SK-N-SH treated with all-trans-retinoic acid at 6 μM for 48 hours (cell line): ENCODE measurements around the gene PLEKHN1.

Source experiments
- ARNTL ChIP-seq: fragments of 450-650 bp; formaldehyde crosslinking; IDR thresholded peaks from 2 replicates; pipeline ENCODE4 v1.5.0; 2020; ENCODE audit warnings: low read depth, mild to moderate bottlenecking, moderate library complexity, borderline replicate concordance
- CSDC2 ChIP-seq: fragments of 250-450 bp; sonication (Bioruptor Pico); IDR thresholded peaks from 2 replicates; pipeline ENCODE4 v1.5.0; 2020; ENCODE audit warnings: mild to moderate bottlenecking, moderate library complexity
- GLIS3 ChIP-seq: fragments of 250-450 bp; sonication (Bioruptor Pico); IDR thresholded peaks from 2 replicates; pipeline ENCODE4 v1.5.0; 2020; ENCODE audit warnings: mild to moderate bottlenecking, moderate library complexity
- OSR1 ChIP-seq: fragments of 250-450 bp; sonication (Bioruptor Pico); IDR thresholded peaks from 2 replicates; pipeline ENCODE4 v1.8.0; 2022; ENCODE audit warnings: moderate library complexity, mild to moderate bottlenecking, inconsistent platforms
- RARB ChIP-seq: fragments of 250-450 bp; sonication (Bioruptor Pico); IDR thresholded peaks from 2 replicates; pipeline ENCODE4 v1.8.0; 2021; ENCODE audit warnings: mild to moderate bottlenecking, moderate library complexity
- TCF4 ChIP-seq: fragments of 250-450 bp; sonication (Bioruptor Pico); IDR thresholded peaks from 2 replicates; pipeline ENCODE4 v1.8.0; 2021; ENCODE audit warnings: mild to moderate bottlenecking, moderate library complexity, borderline replicate concordance
- ZC3H10 ChIP-seq: fragments of 250-450 bp; sonication (Bioruptor Pico); IDR thresholded peaks from 2 replicates; pipeline ENCODE4 v1.5.1; 2021; ENCODE audit warnings: mild to moderate bottlenecking, moderate library complexity
- ZFP3 ChIP-seq: fragments of 250-450 bp; sonication (Bioruptor Pico); IDR thresholded peaks from 2 replicates; pipeline ENCODE4 v1.5.0; 2020; ENCODE audit warnings: mild to moderate bottlenecking, moderate library complexity
- ZFP30 ChIP-seq: fragments of 450-650 bp; formaldehyde crosslinking; IDR thresholded peaks from 2 replicates; pipeline ENCODE4 v1.5.0; 2022; ENCODE audit warnings: mild to moderate bottlenecking, moderate library complexity
- TF ChIP-seq, protein P1 (sequence below): fragments of 250-450 bp; sonication (Bioruptor Pico); IDR thresholded peaks from 2 replicates; pipeline ENCODE4 v1.8.0; 2020; ENCODE audit warnings: mild to moderate bottlenecking, moderate library complexity, borderline replicate concordance

DNA sequence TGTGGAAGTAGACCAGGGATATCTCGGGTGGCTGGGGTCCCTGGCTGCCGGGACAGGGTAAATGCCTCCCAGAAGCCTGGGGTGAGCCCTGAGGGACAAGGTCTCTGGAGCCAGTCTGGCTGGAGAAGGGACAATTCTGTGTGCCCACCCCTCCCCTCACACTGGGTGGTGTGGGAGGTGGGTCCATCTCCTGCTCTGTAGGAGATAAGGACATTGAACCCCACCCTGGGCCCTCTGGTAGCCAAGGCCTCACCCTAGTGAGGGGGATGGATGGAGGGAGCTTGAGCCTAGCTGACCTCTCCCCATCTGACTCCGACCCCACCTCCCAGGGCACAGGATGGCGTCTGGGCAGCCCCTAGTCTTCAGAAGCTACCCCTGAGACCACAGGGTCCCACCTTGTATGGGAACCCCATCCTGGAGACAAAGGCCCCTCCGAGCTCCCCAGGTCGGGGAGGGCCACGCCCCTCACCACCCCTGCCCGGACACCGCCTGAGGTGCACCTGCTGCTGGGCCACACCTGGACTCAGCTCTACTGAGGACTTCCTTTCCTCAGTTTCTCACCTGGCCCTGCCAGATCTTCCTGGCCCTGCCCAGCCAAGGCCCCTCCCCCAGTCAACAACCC is 58.0 kb downstream of the PLEKHN1 start:
- no peak for TF ChIP-seq ZC3H10 (CRISPR knock-in tag)
- TF ChIP-seq TCF4 (CRISPR knock-in tag): no peak
- TF ChIP-seq OSR1 (CRISPR knock-in tag): no peak
- TF ChIP-seq RARB (CRISPR knock-in tag): no peak
- no peak for TF ChIP-seq CSDC2 (CRISPR knock-in tag)
- TF ChIP-seq ARNTL (CRISPR knock-in tag): no peak
- TF ChIP-seq, protein P1, sequence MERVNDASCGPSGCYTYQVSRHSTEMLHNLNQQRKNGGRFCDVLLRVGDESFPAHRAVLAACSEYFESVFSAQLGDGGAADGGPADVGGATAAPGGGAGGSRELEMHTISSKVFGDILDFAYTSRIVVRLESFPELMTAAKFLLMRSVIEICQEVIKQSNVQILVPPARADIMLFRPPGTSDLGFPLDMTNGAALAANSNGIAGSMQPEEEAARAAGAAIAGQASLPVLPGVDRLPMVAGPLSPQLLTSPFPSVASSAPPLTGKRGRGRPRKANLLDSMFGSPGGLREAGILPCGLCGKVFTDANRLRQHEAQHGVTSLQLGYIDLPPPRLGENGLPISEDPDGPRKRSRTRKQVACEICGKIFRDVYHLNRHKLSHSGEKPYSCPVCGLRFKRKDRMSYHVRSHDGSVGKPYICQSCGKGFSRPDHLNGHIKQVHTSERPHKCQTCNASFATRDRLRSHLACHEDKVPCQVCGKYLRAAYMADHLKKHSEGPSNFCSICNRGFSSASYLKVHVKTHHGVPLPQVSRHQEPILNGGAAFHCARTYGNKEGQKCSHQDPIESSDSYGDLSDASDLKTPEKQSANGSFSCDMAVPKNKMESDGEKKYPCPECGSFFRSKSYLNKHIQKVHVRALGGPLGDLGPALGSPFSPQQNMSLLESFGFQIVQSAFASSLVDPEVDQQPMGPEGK (CRISPR knock-in tag): no peak
- TF ChIP-seq ZFP30 (CRISPR knock-in tag): no peak
- TF ChIP-seq ZFP3 (CRISPR knock-in tag): no peak
- no peak for TF ChIP-seq GLIS3 (CRISPR knock-in tag)
